ENCODE results near the gene GPA33. TPM values are rescaled to one million over a fixed set of nuclear protein-coding genes. Genes with fewer than 3 reads are reported as not detected.

Gene GPA33
- polyA plus RNA-seq, 1 experiment, result not detected

DNA sequence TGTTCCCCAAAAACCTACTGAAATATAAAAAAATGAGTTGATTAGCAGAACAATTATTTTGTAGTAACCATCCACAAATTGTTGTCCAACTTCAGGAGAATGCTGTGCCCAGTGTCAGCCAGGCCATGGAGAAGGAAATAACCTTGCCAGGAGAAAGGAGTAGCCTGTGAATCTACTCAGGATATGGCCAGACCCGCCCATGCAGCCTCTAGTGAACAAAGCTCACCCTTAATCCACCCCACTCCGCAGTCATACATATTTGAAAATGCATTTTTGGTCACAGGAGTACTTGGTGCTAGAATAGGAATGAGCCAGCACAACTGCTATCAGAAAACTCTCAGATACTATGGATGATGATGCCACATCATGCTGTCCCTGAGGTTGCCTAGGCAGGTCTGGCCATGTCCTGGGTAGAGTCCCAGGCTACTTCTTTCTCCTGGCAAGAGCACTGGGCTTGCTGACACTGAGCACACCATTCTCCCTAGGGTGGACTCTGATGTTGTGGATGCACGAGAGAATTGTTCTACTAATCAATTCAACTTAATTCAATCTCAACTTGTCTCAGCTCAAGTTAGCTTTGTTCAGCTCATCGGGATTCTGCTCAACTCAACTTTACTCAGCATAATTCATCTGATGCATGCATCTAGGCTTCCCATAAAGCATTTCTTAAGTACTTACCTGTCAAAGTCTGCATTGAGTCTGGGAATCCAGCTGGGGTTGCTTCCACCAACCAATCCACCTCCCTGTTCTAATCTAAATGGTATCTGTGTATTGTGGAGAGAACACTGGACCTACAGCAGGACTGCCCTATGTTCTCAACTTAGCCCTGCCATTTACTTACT lies 21.9 kb upstream of the GPA33 start:
- no peaks in the 10 kb centered on the region for H3K27me3 ChIP-seq (ENCODE audit: control insufficient read depth, insufficient read depth, low read length)
- ChIA-PET POLR2A (no interaction called here), CTCF (no interaction called here)
- TF ChIP-seq, protein P1, sequence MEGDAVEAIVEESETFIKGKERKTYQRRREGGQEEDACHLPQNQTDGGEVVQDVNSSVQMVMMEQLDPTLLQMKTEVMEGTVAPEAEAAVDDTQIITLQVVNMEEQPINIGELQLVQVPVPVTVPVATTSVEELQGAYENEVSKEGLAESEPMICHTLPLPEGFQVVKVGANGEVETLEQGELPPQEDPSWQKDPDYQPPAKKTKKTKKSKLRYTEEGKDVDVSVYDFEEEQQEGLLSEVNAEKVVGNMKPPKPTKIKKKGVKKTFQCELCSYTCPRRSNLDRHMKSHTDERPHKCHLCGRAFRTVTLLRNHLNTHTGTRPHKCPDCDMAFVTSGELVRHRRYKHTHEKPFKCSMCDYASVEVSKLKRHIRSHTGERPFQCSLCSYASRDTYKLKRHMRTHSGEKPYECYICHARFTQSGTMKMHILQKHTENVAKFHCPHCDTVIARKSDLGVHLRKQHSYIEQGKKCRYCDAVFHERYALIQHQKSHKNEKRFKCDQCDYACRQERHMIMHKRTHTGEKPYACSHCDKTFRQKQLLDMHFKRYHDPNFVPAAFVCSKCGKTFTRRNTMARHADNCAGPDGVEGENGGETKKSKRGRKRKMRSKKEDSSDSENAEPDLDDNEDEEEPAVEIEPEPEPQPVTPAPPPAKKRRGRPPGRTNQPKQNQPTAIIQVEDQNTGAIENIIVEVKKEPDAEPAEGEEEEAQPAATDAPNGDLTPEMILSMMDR (IDR thresholded peaks at IDR 0.05; ENCODE audit: low read depth, low read length), result no peak
- no peak overlapping the region for H3K27ac ChIP-seq (ENCODE audit: low read depth, low read length)
- no peak overlapping the region for H3K4me3 ChIP-seq (ENCODE audit: low read depth, low read length)
- DNase-seq (ENCODE audit: low read depth, low spot score), result no peak
- H3K9me3 ChIP-seq (ENCODE audit: control insufficient read depth, insufficient read depth, low read length), result no peaks in the 10 kb centered on the region

DNA sequence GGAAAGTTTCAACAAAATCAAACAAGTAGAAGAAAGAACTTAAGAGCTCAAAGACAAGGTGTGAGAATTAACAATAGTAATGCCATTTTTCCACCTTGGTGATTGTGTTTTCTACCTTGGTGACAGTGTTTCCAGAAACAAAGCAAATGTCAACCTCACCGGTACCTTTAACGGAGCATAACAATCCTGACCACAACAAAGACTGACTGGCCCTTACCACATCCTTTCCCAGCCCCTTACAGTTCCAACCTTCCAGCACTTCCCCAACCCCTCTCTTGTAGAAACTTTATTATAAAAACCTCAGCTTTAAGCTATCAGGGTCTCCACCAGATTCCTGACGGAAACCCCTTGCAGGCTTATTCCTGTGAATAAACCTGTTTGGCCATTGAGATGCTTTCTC lies 20.4 kb upstream of the GPA33 start:
- POLR2A ChIA-PET, result no interaction called here
- H3K27ac ChIP-seq (ENCODE audit: low read depth, low read length), result no peak overlapping the region
- DNase-seq (ENCODE audit: low read depth, low spot score), result no peak
- TF ChIP-seq, protein P1 (IDR thresholded peaks at IDR 0.05; ENCODE audit: low read depth, low read length), result no peak
- no peaks in the 10 kb centered on the region for H3K27me3 ChIP-seq (ENCODE audit: control insufficient read depth, insufficient read depth, low read length)
- H3K4me3 ChIP-seq (ENCODE audit: low read depth, low read length), result no peak overlapping the region
- CTCF ChIA-PET, result no interaction called here
- no peaks in the 10 kb centered on the region for H3K9me3 ChIP-seq (ENCODE audit: control insufficient read depth, insufficient read depth, low read length)

DNA sequence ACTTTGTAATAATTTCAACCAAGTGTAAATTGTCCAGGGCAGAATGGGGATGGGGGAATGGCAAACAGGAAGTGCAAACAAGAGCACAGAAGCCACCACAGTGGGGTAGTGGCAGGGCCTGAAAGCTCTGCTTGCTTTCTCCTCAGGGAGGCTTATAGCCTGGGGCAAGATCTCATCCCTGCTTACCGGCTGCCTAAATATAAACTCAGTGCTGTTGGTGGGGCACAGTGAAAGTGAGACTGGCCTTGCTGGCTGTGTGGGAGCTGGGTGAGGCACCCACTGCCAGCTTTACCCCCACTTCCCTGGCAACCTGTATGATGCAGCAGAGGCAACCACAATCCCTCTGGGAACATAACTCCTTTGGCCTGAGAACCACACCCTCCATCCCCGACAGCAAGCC lies 18.9 kb upstream of the GPA33 start:
- ChIA-PET CTCF (interaction anchor here (1.2 kb wide), 1 partner anchor 431 kb away, joined by 3 read pairs; no protein-coding TSS in a partner anchor), POLR2A (no interaction called here)
- Histone ChIP-seq H3K9me3 (ENCODE audit: control insufficient read depth, insufficient read depth, low read length) (no peaks in the 10 kb centered on the region), H3K4me3 (ENCODE audit: low read depth, low read length) (no peak overlapping the region), H3K27ac (ENCODE audit: low read depth, low read length) (no peak overlapping the region), H3K27me3 (ENCODE audit: control insufficient read depth, insufficient read depth, low read length) (no peaks in the 10 kb centered on the region)
- no peak for DNase-seq (ENCODE audit: low read depth, low spot score)
- TF ChIP-seq, protein P1 (IDR thresholded peaks at IDR 0.05; ENCODE audit: low read depth, low read length), result no peak

DNA sequence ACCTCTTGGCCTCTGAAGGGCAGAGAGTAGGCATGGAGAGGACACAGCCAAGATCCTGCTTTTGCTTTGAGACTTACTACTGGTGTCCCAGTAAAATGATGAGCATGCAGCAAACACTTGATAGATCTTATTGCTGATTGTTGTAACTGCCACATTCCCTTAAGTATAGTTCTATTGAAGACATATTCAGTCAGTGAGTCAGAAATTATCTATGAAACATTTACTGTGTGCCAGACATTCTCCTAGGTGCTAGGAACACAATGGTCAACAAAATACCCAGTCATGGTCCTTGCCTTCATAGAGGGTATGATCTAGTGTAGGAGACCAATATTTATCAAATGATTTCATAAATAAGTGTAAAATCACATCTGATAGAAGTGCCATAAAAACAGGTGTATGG lies 17.3 kb upstream of the GPA33 start:
- POLR2A ChIA-PET, result no interaction called here
- H3K4me3 ChIP-seq (ENCODE audit: low read depth, low read length), result no peak overlapping the region
- H3K27ac ChIP-seq (ENCODE audit: low read depth, low read length), result no peak overlapping the region
- CTCF ChIA-PET, result no interaction called here
- no peaks in the 10 kb centered on the region for H3K27me3 ChIP-seq (ENCODE audit: control insufficient read depth, insufficient read depth, low read length)
- TF ChIP-seq, protein P1 (IDR thresholded peaks at IDR 0.05; ENCODE audit: low read depth, low read length), result no peak
- H3K9me3 ChIP-seq (ENCODE audit: control insufficient read depth, insufficient read depth, low read length), result no peaks in the 10 kb centered on the region
- no peak for DNase-seq (ENCODE audit: low read depth, low spot score)

DNA sequence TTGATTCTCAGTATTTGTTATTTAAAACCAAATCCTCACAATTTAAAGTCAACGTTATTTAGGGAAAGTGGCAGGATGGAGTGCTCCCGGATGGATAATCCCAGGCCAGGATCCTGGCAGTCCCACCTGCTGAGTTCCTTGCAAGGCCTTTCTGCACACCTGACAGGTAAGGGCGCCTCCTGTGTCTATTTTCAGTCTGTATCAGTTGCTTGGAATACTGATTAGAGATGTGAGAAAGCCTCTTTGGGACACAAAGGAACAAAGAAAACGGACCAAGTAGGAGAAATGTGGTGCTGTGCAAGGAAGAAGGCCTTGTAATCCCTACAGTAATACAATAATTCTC lies 15.9 kb upstream of the GPA33 start:
- H3K4me3 ChIP-seq (ENCODE audit: low read depth, low read length), result no peak overlapping the region
- H3K27ac ChIP-seq (ENCODE audit: low read depth, low read length), result no peak overlapping the region
- H3K27me3 ChIP-seq (ENCODE audit: control insufficient read depth, insufficient read depth, low read length), result no peaks in the 10 kb centered on the region
- ChIA-PET POLR2A (no interaction called here), CTCF (no interaction called here)
- DNase-seq (ENCODE audit: low read depth, low spot score), result no peak
- TF ChIP-seq, protein P1 (IDR thresholded peaks at IDR 0.05; ENCODE audit: low read depth, low read length), result no peak
- no peaks in the 10 kb centered on the region for H3K9me3 ChIP-seq (ENCODE audit: control insufficient read depth, insufficient read depth, low read length)

All from AG04450 (cell line).